ENCODE data around the gene REG1A. TPM values are rescaled to one million over a fixed set of nuclear protein-coding genes. Genes with fewer than 3 reads are reported as not detected.

Gene REG1A
- total RNA-seq, 1 experiment from 2014 or later, result 4.8 TPM

DNA sequence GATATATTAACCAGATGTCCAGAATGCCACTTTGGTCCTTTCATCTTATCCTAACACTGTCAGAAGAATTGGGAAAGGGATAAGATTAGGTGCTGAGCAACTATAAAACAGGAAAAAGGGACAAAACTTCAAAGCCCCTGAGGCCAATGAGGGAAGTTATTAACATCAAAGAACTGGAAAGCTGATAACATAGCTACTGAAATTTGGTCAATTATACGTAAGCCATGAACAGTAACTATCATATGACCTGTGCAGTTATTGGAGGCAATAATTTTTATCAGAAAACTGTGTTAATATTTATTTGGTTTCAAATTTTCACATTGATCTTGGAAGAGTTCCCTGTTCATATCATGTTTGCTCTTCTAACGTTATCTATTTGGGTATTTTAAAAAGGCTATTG is 41.8 kb downstream of the REG1A start (continued):
- no peak for TF ChIP-seq ZSCAN18 (CRISPR knock-in tag; IDR thresholded peaks at IDR 0.05)

DNA sequence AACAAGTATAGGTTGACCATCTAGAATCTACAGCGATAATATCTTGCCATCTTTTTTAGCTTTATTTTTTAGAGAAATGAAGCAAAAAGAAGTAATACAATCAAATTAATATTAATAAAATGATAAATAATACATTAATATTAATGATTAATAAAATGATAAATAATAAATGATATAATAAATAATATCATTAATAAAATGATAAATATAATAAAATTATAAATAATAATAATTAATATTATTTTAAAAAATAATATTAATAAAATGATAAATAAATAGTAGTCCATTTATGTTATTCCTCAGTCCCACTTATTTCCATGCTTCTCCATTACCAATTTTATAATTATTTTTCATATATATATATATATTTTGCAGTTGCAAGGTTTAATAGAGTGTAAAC is 42.5 kb downstream of the REG1A start:
- Mint-ChIP-seq H3K9me3 (peaks cover 11% of the 10 kb centered on the region), H3K36me3 (no peaks in the 10 kb centered on the region), H3K27me3 (ENCODE audit: low read depth) (no peaks in the 10 kb centered on the region; the same call in 1 of the 2 replicates), H3K4me3 (no peak overlapping the region), H3K4me1 (no peaks in the 10 kb centered on the region; the same call in 1 of the 2 replicates), H3K27ac (no peak overlapping the region)
- CTCF ChIA-PET, result interaction anchor here (0.6 to 1.3 kb wide), 2 partner anchors 77 to 122 kb away, joined by 3 read pairs; no protein-coding TSS in a partner anchor
- ATAC-seq (no peak), DNase-seq (ENCODE audit: low spot score) (no peak)
- TF ChIP-seq, protein P1, sequence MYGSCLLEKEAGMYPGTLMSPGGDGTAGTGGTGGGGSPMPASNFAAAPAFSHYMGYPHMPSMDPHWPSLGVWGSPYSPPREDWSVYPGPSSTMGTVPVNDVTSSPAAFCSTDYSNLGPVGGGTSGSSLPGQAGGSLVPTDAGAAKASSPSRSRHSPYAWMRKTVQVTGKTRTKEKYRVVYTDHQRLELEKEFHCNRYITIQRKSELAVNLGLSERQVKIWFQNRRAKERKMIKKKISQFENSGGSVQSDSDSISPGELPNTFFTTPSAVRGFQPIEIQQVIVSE (CRISPR knock-in tag; IDR thresholded peaks at IDR 0.05; ENCODE audit: borderline replicate concordance), result no peak
- no peak for TF ChIP-seq ESRRA (CRISPR knock-in tag; IDR thresholded peaks at IDR 0.05; ENCODE audit: borderline replicate concordance)
- TF ChIP-seq HMGA2 (CRISPR knock-in tag; IDR thresholded peaks at IDR 0.05), result peak; percentile 96
- TF ChIP-seq ZNF396 (CRISPR knock-in tag; IDR thresholded peaks at IDR 0.05; ENCODE audit: borderline replicate concordance), result no peak
- POLR2A ChIA-PET, result no interaction called here

DNA sequence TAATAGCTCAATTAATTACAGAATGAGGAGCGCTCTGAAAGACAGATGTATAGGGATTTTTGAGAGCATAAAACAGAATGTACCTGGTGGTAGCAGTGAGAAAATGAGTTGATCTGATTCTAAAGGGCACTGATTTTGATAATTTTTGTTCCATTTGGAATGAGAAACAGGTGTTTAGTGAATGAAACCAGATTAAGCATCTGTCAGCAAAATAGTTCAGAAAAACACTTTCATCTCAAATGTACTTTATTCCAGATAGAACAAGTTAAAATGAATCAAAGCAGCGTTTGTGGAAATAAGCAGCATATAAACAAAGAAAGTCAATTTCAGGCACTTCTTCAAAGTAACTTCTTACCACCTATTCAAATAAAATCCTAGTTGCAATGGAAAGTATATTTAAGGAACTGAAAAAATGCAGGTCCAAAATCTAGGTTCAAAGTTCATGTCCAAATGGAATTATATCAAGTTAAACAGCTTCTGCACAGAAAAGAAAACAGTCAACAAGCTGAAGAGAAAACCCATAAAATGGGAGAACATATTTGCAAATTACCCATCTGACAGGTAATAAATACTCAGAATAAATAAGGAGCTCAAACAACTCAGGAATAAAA is 51.2 kb downstream of the REG1A start:
- H3K4me3 Mint-ChIP-seq, result no peak overlapping the region
- ChIA-PET CTCF (no interaction called here), POLR2A (no interaction called here)
- peaks cover 11% of the 10 kb centered on the region for H3K4me1 Mint-ChIP-seq
- no peak for DNase-seq (ENCODE audit: low spot score)
- no peak overlapping the region for H3K27ac Mint-ChIP-seq
- no peak for ATAC-seq
- H3K36me3 Mint-ChIP-seq, result no peaks in the 10 kb centered on the region
- peaks cover 7% of the 10 kb centered on the region for H3K9me3 Mint-ChIP-seq
- no peaks in the 10 kb centered on the region for H3K27me3 Mint-ChIP-seq (ENCODE audit: low read depth)
- TF ChIP-seq, protein P2, sequence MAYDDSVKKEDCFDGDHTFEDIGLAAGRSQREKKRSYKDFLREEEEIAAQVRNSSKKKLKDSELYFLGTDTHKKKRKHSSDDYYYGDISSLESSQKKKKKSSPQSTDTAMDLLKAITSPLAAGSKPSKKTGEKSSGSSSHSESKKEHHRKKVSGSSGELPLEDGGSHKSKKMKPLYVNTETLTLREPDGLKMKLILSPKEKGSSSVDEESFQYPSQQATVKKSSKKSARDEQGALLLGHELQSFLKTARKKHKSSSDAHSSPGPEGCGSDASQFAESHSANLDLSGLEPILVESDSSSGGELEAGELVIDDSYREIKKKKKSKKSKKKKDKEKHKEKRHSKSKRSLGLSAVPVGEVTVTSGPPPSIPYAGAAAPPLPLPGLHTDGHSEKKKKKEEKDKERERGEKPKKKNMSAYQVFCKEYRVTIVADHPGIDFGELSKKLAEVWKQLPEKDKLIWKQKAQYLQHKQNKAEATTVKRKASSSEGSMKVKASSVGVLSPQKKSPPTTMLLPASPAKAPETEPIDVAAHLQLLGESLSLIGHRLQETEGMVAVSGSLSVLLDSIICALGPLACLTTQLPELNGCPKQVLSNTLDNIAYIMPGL (CRISPR knock-in tag; IDR thresholded peaks at IDR 0.05), result no peak
- no peak for TF ChIP-seq MXD4 (CRISPR knock-in tag; IDR thresholded peaks at IDR 0.05; ENCODE audit: borderline replicate concordance)
- no peak for TF ChIP-seq SMAD4 (CRISPR knock-in tag; IDR thresholded peaks at IDR 0.05)
- TF ChIP-seq TEAD1 (CRISPR knock-in tag; IDR thresholded peaks at IDR 0.05), result no peak
- TF ChIP-seq, protein P3, sequence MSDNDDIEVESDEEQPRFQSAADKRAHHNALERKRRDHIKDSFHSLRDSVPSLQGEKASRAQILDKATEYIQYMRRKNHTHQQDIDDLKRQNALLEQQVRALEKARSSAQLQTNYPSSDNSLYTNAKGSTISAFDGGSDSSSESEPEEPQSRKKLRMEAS (CRISPR knock-in tag; IDR thresholded peaks at IDR 0.05), result no peak
- TF ChIP-seq MYBL2 (CRISPR knock-in tag; IDR thresholded peaks at IDR 0.05), result no peak
- TF ChIP-seq SOX15 (CRISPR knock-in tag; IDR thresholded peaks at IDR 0.05), result no peak
- no peak for TF ChIP-seq SMAD3 (CRISPR knock-in tag; IDR thresholded peaks at IDR 0.05; ENCODE audit: borderline replicate concordance)
- TF ChIP-seq, protein P4, sequence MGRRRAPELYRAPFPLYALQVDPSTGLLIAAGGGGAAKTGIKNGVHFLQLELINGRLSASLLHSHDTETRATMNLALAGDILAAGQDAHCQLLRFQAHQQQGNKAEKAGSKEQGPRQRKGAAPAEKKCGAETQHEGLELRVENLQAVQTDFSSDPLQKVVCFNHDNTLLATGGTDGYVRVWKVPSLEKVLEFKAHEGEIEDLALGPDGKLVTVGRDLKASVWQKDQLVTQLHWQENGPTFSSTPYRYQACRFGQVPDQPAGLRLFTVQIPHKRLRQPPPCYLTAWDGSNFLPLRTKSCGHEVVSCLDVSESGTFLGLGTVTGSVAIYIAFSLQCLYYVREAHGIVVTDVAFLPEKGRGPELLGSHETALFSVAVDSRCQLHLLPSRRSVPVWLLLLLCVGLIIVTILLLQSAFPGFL (CRISPR knock-in tag; IDR thresholded peaks at IDR 0.05; ENCODE audit: borderline replicate concordance), result no peak
- no peak for TF ChIP-seq CREM (CRISPR knock-in tag; IDR thresholded peaks at IDR 0.05)
- TF ChIP-seq SP1 (CRISPR knock-in tag; conservative IDR thresholded peaks at IDR 0.05), result no peak
- TF ChIP-seq ZNF219 (CRISPR knock-in tag; IDR thresholded peaks at IDR 0.05; ENCODE audit: borderline replicate concordance), result no peak
- TF ChIP-seq USF2 (CRISPR knock-in tag; IDR thresholded peaks at IDR 0.05), result no peak
- TF ChIP-seq, protein P5, sequence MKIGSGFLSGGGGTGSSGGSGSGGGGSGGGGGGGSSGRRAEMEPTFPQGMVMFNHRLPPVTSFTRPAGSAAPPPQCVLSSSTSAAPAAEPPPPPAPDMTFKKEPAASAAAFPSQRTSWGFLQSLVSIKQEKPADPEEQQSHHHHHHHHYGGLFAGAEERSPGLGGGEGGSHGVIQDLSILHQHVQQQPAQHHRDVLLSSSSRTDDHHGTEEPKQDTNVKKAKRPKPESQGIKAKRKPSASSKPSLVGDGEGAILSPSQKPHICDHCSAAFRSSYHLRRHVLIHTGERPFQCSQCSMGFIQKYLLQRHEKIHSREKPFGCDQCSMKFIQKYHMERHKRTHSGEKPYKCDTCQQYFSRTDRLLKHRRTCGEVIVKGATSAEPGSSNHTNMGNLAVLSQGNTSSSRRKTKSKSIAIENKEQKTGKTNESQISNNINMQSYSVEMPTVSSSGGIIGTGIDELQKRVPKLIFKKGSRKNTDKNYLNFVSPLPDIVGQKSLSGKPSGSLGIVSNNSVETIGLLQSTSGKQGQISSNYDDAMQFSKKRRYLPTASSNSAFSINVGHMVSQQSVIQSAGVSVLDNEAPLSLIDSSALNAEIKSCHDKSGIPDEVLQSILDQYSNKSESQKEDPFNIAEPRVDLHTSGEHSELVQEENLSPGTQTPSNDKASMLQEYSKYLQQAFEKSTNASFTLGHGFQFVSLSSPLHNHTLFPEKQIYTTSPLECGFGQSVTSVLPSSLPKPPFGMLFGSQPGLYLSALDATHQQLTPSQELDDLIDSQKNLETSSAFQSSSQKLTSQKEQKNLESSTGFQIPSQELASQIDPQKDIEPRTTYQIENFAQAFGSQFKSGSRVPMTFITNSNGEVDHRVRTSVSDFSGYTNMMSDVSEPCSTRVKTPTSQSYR (CRISPR knock-in tag; IDR thresholded peaks at IDR 0.05), result no peak
- no peak for TF ChIP-seq NR2C2 (CRISPR knock-in tag; IDR thresholded peaks at IDR 0.05)
